ENCODE measurements around the gene EMX2.

The EMX2 gene

GRCh38 chr10:117511601-117512390, 30.8 kb upstream of the EMX2 start:
- DNase-seq (ENCODE audit: low read depth), result no peak
- TF ChIP-seq, protein P1, sequence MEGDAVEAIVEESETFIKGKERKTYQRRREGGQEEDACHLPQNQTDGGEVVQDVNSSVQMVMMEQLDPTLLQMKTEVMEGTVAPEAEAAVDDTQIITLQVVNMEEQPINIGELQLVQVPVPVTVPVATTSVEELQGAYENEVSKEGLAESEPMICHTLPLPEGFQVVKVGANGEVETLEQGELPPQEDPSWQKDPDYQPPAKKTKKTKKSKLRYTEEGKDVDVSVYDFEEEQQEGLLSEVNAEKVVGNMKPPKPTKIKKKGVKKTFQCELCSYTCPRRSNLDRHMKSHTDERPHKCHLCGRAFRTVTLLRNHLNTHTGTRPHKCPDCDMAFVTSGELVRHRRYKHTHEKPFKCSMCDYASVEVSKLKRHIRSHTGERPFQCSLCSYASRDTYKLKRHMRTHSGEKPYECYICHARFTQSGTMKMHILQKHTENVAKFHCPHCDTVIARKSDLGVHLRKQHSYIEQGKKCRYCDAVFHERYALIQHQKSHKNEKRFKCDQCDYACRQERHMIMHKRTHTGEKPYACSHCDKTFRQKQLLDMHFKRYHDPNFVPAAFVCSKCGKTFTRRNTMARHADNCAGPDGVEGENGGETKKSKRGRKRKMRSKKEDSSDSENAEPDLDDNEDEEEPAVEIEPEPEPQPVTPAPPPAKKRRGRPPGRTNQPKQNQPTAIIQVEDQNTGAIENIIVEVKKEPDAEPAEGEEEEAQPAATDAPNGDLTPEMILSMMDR (IDR thresholded peaks at IDR 0.05; ENCODE audit: low read length, missing control alignments), result no peak

DNA sequence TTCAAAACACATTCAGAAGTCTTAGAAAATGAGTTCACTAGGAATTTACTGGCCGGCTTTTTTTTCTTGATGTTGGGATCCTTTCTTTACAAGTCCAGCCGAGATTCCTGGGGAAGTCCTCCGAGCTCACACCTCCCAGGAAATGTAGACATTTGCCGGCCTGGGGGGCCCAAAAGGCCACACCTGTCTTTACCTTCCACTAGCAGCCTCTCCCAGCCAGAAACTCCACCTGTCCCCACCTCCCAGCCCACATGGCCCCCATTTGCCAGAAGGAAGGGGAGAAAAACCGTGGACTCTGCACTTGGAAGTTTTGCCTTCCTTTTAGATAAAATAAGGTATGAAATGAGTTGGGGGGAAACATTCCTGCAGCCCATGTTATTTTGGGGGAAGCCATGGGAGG, 27.6 kb upstream of the EMX2 start:
- H3K4me3 ChIP-seq (replicated peaks; ENCODE audit: low read depth, low read length), result no peak overlapping the region
- TF ChIP-seq, protein P1 (IDR thresholded peaks at IDR 0.05; ENCODE audit: low read length, missing control alignments), result no peak
- DNase-seq (ENCODE audit: low read depth), result no peak

More at GRCh38 chr10:117511601-117512390, 30.8 kb upstream of the EMX2 start:
- no peak overlapping the region for H3K4me3 ChIP-seq (replicated peaks; ENCODE audit: low read depth, low read length)

GRCh38 chr10:117516681-117517080, 25.9 kb upstream of the EMX2 start:
- TF ChIP-seq, protein P1 (IDR thresholded peaks at IDR 0.05; ENCODE audit: low read length, missing control alignments), result no peak
- DNase-seq (ENCODE audit: low read depth), result no peak
- no peak overlapping the region for H3K4me3 ChIP-seq (replicated peaks; ENCODE audit: low read depth, low read length)

DNA sequence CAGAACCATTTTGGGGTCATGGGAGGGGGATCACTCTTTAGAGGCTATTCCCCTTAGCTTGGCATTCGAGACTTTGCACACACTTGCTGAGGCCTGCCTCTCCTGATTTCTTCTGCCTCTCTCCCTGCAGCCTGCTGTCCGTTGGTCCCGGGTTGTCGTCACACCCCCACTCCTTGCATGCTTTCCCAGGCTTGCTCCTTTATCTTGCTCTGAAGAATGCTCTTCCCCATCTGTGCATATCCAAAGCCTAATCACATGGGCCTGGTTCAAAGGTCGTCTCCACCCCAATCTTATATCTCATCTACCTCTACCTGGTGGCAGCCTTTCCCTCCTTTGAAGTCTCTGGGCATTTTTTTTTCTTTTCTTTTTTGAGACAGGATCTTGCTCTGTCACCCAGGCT, 24.3 kb upstream of the EMX2 start:
- no peak for DNase-seq (ENCODE audit: low read depth)
- no peak overlapping the region for H3K4me3 ChIP-seq (replicated peaks; ENCODE audit: low read depth, low read length)
- TF ChIP-seq, protein P1 (IDR thresholded peaks at IDR 0.05; ENCODE audit: low read length, missing control alignments), result no peak

DNA sequence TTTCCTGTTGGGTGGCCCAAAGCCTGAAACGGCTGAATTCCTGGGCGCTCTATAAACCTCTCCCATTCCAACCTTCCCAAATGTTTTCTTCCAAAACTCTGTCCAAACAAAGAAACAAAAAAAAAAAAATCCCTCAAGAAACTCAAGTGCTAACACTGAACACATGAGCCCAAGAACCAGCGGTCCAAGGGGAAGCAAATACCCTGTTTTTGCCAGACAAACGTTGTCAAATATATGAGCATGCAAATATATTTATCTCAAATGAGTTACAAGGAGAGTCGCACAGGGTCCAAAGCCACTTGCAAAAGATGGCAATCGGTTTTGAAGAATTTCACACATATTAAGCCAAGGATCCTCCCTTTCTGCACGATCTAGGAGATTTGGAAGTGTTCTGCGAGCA, 23.3 kb upstream of the EMX2 start:
- H3K4me3 ChIP-seq (replicated peaks; ENCODE audit: low read depth, low read length), result no peak overlapping the region
- DNase-seq (ENCODE audit: low read depth), result no peak
- TF ChIP-seq, protein P1 (IDR thresholded peaks at IDR 0.05; ENCODE audit: low read length, missing control alignments), result no peak

DNA sequence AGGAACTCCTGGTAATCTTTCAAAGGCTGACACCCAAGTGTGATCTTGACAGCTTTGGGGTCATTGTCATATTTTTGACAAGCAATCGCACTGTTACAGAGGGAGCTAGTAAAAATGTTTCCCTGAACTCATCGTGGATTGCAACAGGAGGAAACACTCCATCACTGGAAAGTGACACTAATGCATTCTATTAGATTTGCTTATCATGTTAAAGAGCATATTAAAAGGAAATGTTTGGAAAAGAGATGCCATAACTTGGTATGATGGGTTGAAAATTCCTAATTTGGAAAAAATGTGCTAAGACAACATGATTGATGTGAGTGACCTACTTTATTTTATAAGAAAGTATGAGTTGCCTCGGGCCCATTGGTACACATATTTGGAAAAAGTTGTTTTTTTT, 22.7 kb upstream of the EMX2 start:
- TF ChIP-seq, protein P1 (IDR thresholded peaks at IDR 0.05; ENCODE audit: low read length, missing control alignments), result no peak
- no peak for DNase-seq (ENCODE audit: low read depth)
- H3K4me3 ChIP-seq (replicated peaks; ENCODE audit: low read depth, low read length), result no peak overlapping the region

DNA sequence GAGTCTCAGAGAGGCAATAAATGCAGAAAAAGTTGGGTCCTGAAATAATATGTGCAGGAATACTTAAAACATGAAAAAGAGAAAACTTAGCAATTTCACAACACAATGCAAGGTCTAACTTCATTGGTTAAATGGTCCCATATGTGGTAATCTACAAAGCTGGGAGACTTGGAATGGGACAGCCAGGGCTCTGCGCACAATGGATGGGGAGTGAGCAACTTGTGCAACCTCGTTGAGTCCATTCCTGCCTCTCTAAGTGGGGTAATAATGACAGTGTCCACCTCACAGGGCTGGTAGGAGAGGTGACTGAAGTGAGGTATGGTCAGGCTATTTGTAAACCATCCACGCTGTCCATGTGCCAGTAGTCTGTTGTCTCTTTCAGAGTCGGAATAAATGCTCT, 11.8 kb upstream of the EMX2 start:
- H3K4me3 ChIP-seq (replicated peaks; ENCODE audit: low read depth, low read length), result no peak overlapping the region
- TF ChIP-seq, protein P1 (IDR thresholded peaks at IDR 0.05; ENCODE audit: low read length, missing control alignments), result no peak
- DNase-seq (ENCODE audit: low read depth), result no peak

All from fibroblast of pulmonary artery (primary cell).